ENCODE results near the gene MLXIP.

DNA sequence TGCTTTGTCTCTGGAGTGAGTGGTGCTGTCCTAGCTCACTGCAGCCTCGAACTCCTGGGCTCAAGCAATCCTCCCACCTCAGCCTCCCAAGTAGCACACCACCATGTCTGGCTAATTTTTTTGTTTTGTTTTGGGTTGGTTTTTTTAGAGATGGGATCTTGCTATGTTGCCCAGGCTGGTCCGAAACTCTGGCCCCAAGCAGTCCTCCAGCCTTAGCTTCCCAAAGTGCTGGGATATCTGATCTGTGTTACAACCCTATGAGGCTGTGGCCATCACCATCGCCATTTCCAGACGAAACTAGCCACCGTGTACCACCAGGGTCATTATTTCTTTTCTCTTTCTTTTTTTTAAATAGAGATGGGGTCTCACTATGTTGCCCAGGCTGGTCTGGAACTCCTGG lies 92.8 kb downstream of the MLXIP start:
- TF ChIP-seq CTCF (IDR thresholded peaks at IDR 0.05; ENCODE audit: control extremely low read depth in 1 of 3, insufficient read depth in 1 of 3, low read depth in 1 of 3, low read length in 3 of 3) (no peak), YY1 (IDR thresholded peaks at IDR 0.05; ENCODE audit: low read depth, low read length) (no peak)
